ENCODE data around the gene DLX1. TPM values are rescaled to one million over a fixed set of nuclear protein-coding genes. Genes with fewer than 3 reads are reported as not detected.

DLX1 gene
- total and polyA plus RNA-seq, 2 of the 8 experiments (the other 6 are each of a cell fraction or from before 2014, with no cell fraction given) = 0.11 TPM; not detected in 1

GRCh38 chr2:172039011-172039704, 46.1 kb upstream of the DLX1 start:
- H4K91ac ChIP-seq (replicated peaks; ENCODE audit: insufficient read length, low read length) = no peak overlapping the region
- H2BK5ac ChIP-seq (ENCODE audit: low read depth, low read length) = no peak overlapping the region
- no peak overlapping the region for H3K9ac ChIP-seq (replicated peaks in 1 of 4; ENCODE audit: extremely low read depth in 1 of 4, low read depth in 3 of 4, low read length in 3 of 4)
- POLR2A ChIA-PET (ENCODE audit: partially characterized antibody) = interaction anchor here (1.0 to 1.7 kb wide), 2 partner anchors 23 to 39 kb away, joined by 3 to 4 read pairs; partner anchors contain the start of gene METAP1D
- H3K79me2 ChIP-seq (ENCODE audit: control insufficient read depth in 1 of 2, insufficient read depth in 2 of 2, low read length in 2 of 2) = no peaks in the 10 kb centered on the region
- H3K4me2 ChIP-seq (ENCODE audit: insufficient read depth in 1 of 2, low read depth in 2 of 2, low read length in 2 of 2) = no peak overlapping the region
- no peak overlapping the region for H3K4ac ChIP-seq (replicated peaks; ENCODE audit: insufficient read length, low read depth, low read length)
- H2AK5ac ChIP-seq (ENCODE audit: low read depth, low read length) = no peak overlapping the region
- no peak overlapping the region for H4K8ac ChIP-seq (ENCODE audit: extremely low read depth, insufficient read depth, low read length)
- no peaks in the 10 kb centered on the region for H3K4me1 ChIP-seq (replicated peaks in 1 of 4; ENCODE audit: control insufficient read depth in 3 of 4, insufficient read depth in 4 of 4, low read length in 3 of 4)
- no peak overlapping the region for H3K23ac ChIP-seq (ENCODE audit: insufficient read length)
- no peaks in the 10 kb centered on the region for H3K79me1 ChIP-seq (ENCODE audit: low read depth, low read length)
- no peak overlapping the region for H2BK120ac ChIP-seq (replicated peaks; ENCODE audit: low read depth, low read length)
- H3K9me3 ChIP-seq (ENCODE audit: insufficient read depth in 2 of 2, low read depth in 1 of 2, low read length in 1 of 2) = no peaks in the 10 kb centered on the region; a peak in 1 of 4 replicates
- no peak overlapping the region for H3K56ac ChIP-seq (replicated peaks; ENCODE audit: insufficient read length, low read depth, low read length)
- H3K4me3 ChIP-seq (ENCODE audit: extremely low read depth in 1 of 4, insufficient read depth in 2 of 4, low read depth in 3 of 4, low read length in 4 of 4) = no peak overlapping the region
- no peak overlapping the region for H2BK15ac ChIP-seq (ENCODE audit: low read length)
- H3K14ac ChIP-seq (ENCODE audit: insufficient read length) = no peak overlapping the region
- H3K23me2 ChIP-seq (ENCODE audit: low read depth, low read length) = no peaks in the 10 kb centered on the region
- no peaks in the 10 kb centered on the region for H3K27me3 ChIP-seq (replicated peaks in 1 of 4; ENCODE audit: control insufficient read depth in 3 of 4, extremely low read depth in 1 of 4, insufficient read depth in 3 of 4, low read length in 3 of 4)
- H2BK12ac ChIP-seq (ENCODE audit: low read depth, low read length) = no peak overlapping the region
- no peak overlapping the region for H3K27ac ChIP-seq (ENCODE audit: low read depth, low read length)
- WGBS, 2 experiments (ENCODE audit: extremely low coverage in 1 of 2, insufficient coverage in 1 of 2, insufficient read length in 1 of 2, insufficient replicate concordance in 2 of 2, low coverage in 1 of 2, low lambda C conversion rate in 2 of 2, missing lambda C conversion rate in 1 of 2) = 94% methylated on average over 3 of the region's 3 CpGs; no CpG with 5 or more reads in 1 of the 2 experiments
- H2AFZ ChIP-seq (ENCODE audit: low read length) = no peak overlapping the region
- CTCF ChIA-PET (ENCODE audit: partially characterized antibody) = interaction anchor here (0.7 to 2.1 kb wide), 7 partner anchors 7 to 423 kb away, joined by 3 to 5 read pairs (median 3); no protein-coding TSS in a partner anchor
- no peak for FAIRE-seq
- no peak overlapping the region for H3K18ac ChIP-seq (ENCODE audit: extremely low read depth, low read length)
- H3K36me3 ChIP-seq (ENCODE audit: control insufficient read depth in 2 of 4, insufficient read depth in 4 of 4, low read length in 3 of 4) = no peaks in the 10 kb centered on the region
- no peak overlapping the region for H4K5ac ChIP-seq (ENCODE audit: insufficient read length, low read depth, low read length)
- H2BK20ac ChIP-seq (ENCODE audit: low read length) = no peak overlapping the region
- peak in 1 of 2 experiments; percentile 20 for DNase-seq (ENCODE audit: low read depth in 1 of 2, low spot score in 2 of 2)
- no peaks in the 10 kb centered on the region for H4K20me1 ChIP-seq (replicated peaks in 1 of 2; ENCODE audit: control insufficient read depth in 1 of 2, insufficient read depth in 2 of 2, low read length in 2 of 2)
- TF ChIP-seq FOSL1 (IDR thresholded peaks at IDR 0.05; ENCODE audit: insufficient read depth, low read depth, low read length) (no peak), JUN (IDR thresholded peaks at IDR 0.05; ENCODE audit: low read depth, low read length) (no peak), CHD2 (IDR thresholded peaks at IDR 0.05; ENCODE audit: low read length) (no peak), SUZ12 (IDR thresholded peaks at IDR 0.05; ENCODE audit: low read length) (no peak), NRF1 (IDR thresholded peaks at IDR 0.05; ENCODE audit: low read depth, low read length) (no peak), RXRA (IDR thresholded peaks at IDR 0.05; ENCODE audit: insufficient read depth, low read depth, low read length) (no peak), CBX5 (IDR thresholded peaks at IDR 0.05; ENCODE audit: low read depth, low read length) (no peak), EP300 (IDR thresholded peaks at IDR 0.05; ENCODE audit: borderline replicate concordance in 1 of 2, low read depth in 2 of 2, low read length in 2 of 2) (no peak), HDAC2 (IDR thresholded peaks at IDR 0.05; ENCODE audit: borderline replicate concordance in 1 of 2, low read depth in 2 of 2, low read length in 2 of 2) (no peak), ASH2L (IDR thresholded peaks at IDR 0.05; ENCODE audit: low read length) (no peak), SP2 (IDR thresholded peaks at IDR 0.05; ENCODE audit: low read length) (no peak), ATF3 (IDR thresholded peaks at IDR 0.05; ENCODE audit: insufficient read depth, low read depth, low read length) (no peak)

Measured in H1 (cell line).